Transverse colon (tissue), 4 donors: Measurements from ENCODE around the gene POU6F1.

Experiments used
- CTCF ChIP-seq, 5 experiments: fragments of 200-600 bp in 3 of 5; fragments of 450-650 bp in 2 of 5; sonication (generic) in 3 of 5; IDR thresholded peaks; 1 replicate in 2 of 5; 2 replicates in 3 of 5; pipeline ENCODE4 v1.5.1; 2016 to 2017; ENCODE audit warnings: antibody characterized with exemption in 5 of 5, inconsistent platforms in 3 of 5, mild to moderate bottlenecking in 2 of 5, moderate library complexity in 1 of 5
- EP300 ChIP-seq: sonication (generic); formaldehyde crosslinking; IDR thresholded peaks from one replicate; pipeline ENCODE4 v1.6.1; 2017; ENCODE audit warnings: antibody characterized with exemption, low read depth
- POLR2A ChIP-seq: fragments of 450-650 bp; IDR thresholded peaks from one replicate; pipeline ENCODE4 v1.6.1; 2016; ENCODE audit warnings: antibody characterized with exemption, mild to moderate bottlenecking, moderate library complexity
- POLR2AphosphoS5 ChIP-seq, 3 donors: sonication (generic); formaldehyde crosslinking; IDR thresholded peaks; one replicate each; pipeline ENCODE4 v1.6.1; 2016; ENCODE audit warnings: antibody characterized with exemption in 3 of 3

GRCh38 chr12:51264297-51264696 is 46.4 kb upstream of the POU6F1 start:
- TF ChIP-seq POLR2A: no peak
- TF ChIP-seq CTCF (IDR thresholded peaks at IDR 0.05): no peak
- TF ChIP-seq EP300: no peak
- TF ChIP-seq POLR2AphosphoS5 (IDR thresholded peaks at IDR 0.05): no peak
